Adrenal gland (tissue), 5 donors: ENCODE results near the gene GUCA2A.

Experiments used
- CTCF ChIP-seq, 6 experiments: fragments of 450-650 bp in 4 of 6; fragments of 200-600 bp in 2 of 6; sonication (generic) in 1 of 6; IDR thresholded peaks; 1 replicate in 5 of 6; 2 replicates in 1 of 6; pipeline versions ENCODE4 v1.5.1 to v1.8.0; 2016 to 2021; ENCODE audit warnings: antibody characterized with exemption in 6 of 6, mild to moderate bottlenecking in 2 of 6, moderate library complexity in 1 of 6
- POLR2A ChIP-seq, 2 donors: fragments of 450-650 bp; IDR thresholded peaks; one replicate each; pipeline ENCODE4 v1.6.1; 2017; ENCODE audit warnings: antibody characterized with exemption in 2 of 2, mild to moderate bottlenecking in 2 of 2, moderate library complexity in 1 of 2
- donor health status: DM: no; HTN: no; CAD: no.

GRCh38 chr1:42152907-42153600 lies 11.5 kb downstream of the GUCA2A start, which contains the start of gene GUCA2B:
- TF ChIP-seq CTCF (IDR thresholded peaks at IDR 0.05) (no peak), POLR2A (IDR thresholded peaks at IDR 0.05) (no peak)
